Esophagus squamous epithelium (tissue), 4 donors: Measurements from ENCODE around the gene CCRL2.

Experiments
- POLR2A ChIP-seq, 4 donors: fragments of 450-650 bp; IDR thresholded peaks; one replicate each; pipeline ENCODE4 v1.6.1; 2017; ENCODE audit warnings: antibody characterized with exemption in 4 of 4, mild to moderate bottlenecking in 4 of 4, moderate library complexity in 3 of 4
- TF ChIP-seq, protein P1 (sequence below), 6 experiments: fragments of 450-650 bp in 4 of 6; fragments of 200-600 bp in 2 of 6; sonication (generic) in 2 of 6; IDR thresholded peaks; one replicate each; pipeline ENCODE4 v1.5.1; 2016 to 2019; ENCODE audit warnings: antibody characterized with exemption in 6 of 6, mild to moderate bottlenecking in 4 of 6, moderate library complexity in 4 of 6

GRCh38 chr3:46386205-46386604, 20.9 kb upstream of the CCRL2 start:
- TF ChIP-seq, protein P1, sequence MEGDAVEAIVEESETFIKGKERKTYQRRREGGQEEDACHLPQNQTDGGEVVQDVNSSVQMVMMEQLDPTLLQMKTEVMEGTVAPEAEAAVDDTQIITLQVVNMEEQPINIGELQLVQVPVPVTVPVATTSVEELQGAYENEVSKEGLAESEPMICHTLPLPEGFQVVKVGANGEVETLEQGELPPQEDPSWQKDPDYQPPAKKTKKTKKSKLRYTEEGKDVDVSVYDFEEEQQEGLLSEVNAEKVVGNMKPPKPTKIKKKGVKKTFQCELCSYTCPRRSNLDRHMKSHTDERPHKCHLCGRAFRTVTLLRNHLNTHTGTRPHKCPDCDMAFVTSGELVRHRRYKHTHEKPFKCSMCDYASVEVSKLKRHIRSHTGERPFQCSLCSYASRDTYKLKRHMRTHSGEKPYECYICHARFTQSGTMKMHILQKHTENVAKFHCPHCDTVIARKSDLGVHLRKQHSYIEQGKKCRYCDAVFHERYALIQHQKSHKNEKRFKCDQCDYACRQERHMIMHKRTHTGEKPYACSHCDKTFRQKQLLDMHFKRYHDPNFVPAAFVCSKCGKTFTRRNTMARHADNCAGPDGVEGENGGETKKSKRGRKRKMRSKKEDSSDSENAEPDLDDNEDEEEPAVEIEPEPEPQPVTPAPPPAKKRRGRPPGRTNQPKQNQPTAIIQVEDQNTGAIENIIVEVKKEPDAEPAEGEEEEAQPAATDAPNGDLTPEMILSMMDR (IDR thresholded peaks at IDR 0.05): no peak
- TF ChIP-seq POLR2A (IDR thresholded peaks at IDR 0.05): no peak
